A673 (cell line): ENCODE data around the gene MOB4.

Experiments
- EZH2 ChIP-seq: fragments of 200-600 bp; sonication (generic); IDR thresholded peaks from 2 replicates; pipeline ENCODE4 v1.6.1; 2017; ENCODE audit warnings: borderline replicate concordance, low read depth, mild to moderate bottlenecking, mixed read lengths, antibody characterized with exemption, low read length; ENCODE audit not compliant: poor library complexity, severe bottlenecking
- TF ChIP-seq, protein P1 (sequence below): fragments of 300-800, 200-600 bp; sonication (generic); conservative IDR thresholded peaks from 2 replicates; pipeline ENCODE4 v1.5.1; 2017; ENCODE audit warnings: low read depth, mild to moderate bottlenecking, antibody characterized with exemption, low read length, moderate library complexity, mixed read lengths

DNA sequence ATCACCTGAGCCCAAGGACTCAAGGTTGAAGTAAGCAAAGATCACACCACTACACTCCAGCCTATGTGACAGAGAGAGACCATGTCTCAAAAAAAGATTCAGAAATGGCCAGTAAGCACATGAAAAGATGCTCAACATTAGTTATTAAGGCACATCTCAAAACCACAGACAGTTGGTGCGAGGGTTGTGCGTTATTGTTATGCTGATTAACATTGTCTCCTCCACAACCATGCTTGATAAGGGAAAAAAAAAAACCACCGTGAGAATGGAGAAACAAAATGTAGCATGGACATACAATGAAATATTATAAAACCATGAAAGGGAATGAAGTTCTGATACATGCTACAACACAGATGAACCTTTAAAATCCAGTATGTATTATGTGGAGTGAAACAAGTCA, 27.3 kb downstream of the MOB4 start:
- TF ChIP-seq, protein P1, sequence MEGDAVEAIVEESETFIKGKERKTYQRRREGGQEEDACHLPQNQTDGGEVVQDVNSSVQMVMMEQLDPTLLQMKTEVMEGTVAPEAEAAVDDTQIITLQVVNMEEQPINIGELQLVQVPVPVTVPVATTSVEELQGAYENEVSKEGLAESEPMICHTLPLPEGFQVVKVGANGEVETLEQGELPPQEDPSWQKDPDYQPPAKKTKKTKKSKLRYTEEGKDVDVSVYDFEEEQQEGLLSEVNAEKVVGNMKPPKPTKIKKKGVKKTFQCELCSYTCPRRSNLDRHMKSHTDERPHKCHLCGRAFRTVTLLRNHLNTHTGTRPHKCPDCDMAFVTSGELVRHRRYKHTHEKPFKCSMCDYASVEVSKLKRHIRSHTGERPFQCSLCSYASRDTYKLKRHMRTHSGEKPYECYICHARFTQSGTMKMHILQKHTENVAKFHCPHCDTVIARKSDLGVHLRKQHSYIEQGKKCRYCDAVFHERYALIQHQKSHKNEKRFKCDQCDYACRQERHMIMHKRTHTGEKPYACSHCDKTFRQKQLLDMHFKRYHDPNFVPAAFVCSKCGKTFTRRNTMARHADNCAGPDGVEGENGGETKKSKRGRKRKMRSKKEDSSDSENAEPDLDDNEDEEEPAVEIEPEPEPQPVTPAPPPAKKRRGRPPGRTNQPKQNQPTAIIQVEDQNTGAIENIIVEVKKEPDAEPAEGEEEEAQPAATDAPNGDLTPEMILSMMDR = no peak
- no peak for TF ChIP-seq EZH2
